Ovary (tissue), 9 donors: Measurements from ENCODE around the gene GFER. TPM values are rescaled to one million over a fixed set of nuclear protein-coding genes. Genes with fewer than 3 reads are reported as not detected.

Experiments used
- DNase-seq, 5 donors: peaks; one replicate each; pipeline ENCODE4 v3.0.0-alpha.2; 2019 to 2020
- H3K27ac ChIP-seq, 2 donors: fragments of 200-600 bp; one replicate each; pipeline versions ENCODE4 v1.5.1 to v1.8.0; 2019 to 2022
- H3K27me3 ChIP-seq: fragments of 200-600 bp; one replicate; pipeline ENCODE4 v1.8.0; 2022
- H3K36me3 ChIP-seq: fragments of 200-600 bp; sonication (generic); one replicate; pipeline ENCODE4 v1.5.1; 2019
- H3K4me1 ChIP-seq: one replicate; pipeline ENCODE4 v1.8.1; 2013; ENCODE audit warnings: mild to moderate bottlenecking, moderate library complexity; ENCODE audit not compliant: insufficient read depth
- H3K4me3 ChIP-seq: fragments of 200-600 bp; sonication (generic); one replicate; pipeline ENCODE4 v1.5.1; 2017
- H3K9me3 ChIP-seq, 2 donors: fragments of 200-600 bp in 1 of 2; sonication (generic) in 1 of 2; one replicate each; pipeline versions ENCODE4 v1.5.1 to v1.8.1; 2013 to 2019; ENCODE audit warnings: mild to moderate bottlenecking in 1 of 2, moderate library complexity in 1 of 2
- CTCF ChIP-seq, 3 donors: fragments of 450-650 bp in 2 of 3; fragments of 200-600 bp in 1 of 3; IDR thresholded peaks; one replicate each; pipeline versions ENCODE4 v1.5.1 to v1.8.0; 2016 to 2022; ENCODE audit warnings: antibody characterized with exemption in 3 of 3, mild to moderate bottlenecking in 1 of 3
- EP300 ChIP-seq: sonication (generic); formaldehyde crosslinking; IDR thresholded peaks from one replicate; pipeline ENCODE4 v1.6.1; 2017; ENCODE audit warnings: antibody characterized with exemption
- POLR2A ChIP-seq: fragments of 450-650 bp; IDR thresholded peaks from one replicate; pipeline ENCODE4 v1.6.1; 2017; ENCODE audit warnings: antibody characterized with exemption, mild to moderate bottlenecking, moderate library complexity
- WGBS, 3 donors: extraction: QIAGEN DNeasy Blood & Tissue Kit in 1 of 3; methylation state at CpG; one replicate each; pipeline versions ENCODE4 v1.1.5 to v1.1.7; 2013 to 2017; 5-methylcytosine and 5-hydroxymethylcytosine counted together
- intact Hi-C, 4 donors: fragments of 100-400 bp; cut with DNase I; formaldehyde crosslinking; loops; one replicate each; pipeline versions ENCODE4 v1.11.0 to v1.15.1; 2022 to 2023
- polyA plus RNA-seq, 2 donors: library from polyadenylated mRNA; stranded (reverse); fragments of 200-250 nt in 1 of 2; fragments of 350-450 nt in 1 of 2; fragmentation: Illumina TruSeq in 1 of 2; extraction: RNeasy Lipid Tissue Mini Kit (QIAGEN cat#74804) in 1 of 2; gene quantifications; one replicate each; pipeline ENCODE4 v1.2.3, GENCODE V29; 2013 to 2014
- total RNA-seq, 7 donors: library from RNA; depleted of rRNA in 2 of 7; stranded (reverse); fragments of >200 nt in 2 of 7; fragmentation: NEBNext Ultra II Directional in 3 of 7; extraction: Animal tissue kit (Norgen Biotek cat#: 25700) in 3 of 7; gene quantifications; one replicate each; pipeline versions ENCODE4 v1.1.0 to v1.2.4, GENCODE V29; 2016 to 2023
- donor health status: DM: no; HTN: no; CAD: no; lungs with moderate emphysema.
- donor health status: DM: no; HTN: no; CAD: no.
- donor health status: Bipolar disorder and iron deficiency.
- donor health status: DM: yes; HTN: yes; CAD: no.
- donor health status: DM: no; HTN: no; CAD: no.
- donor health status: DM: yes; HTN: yes; CAD: no.

Gene GFER
- total and polyA plus RNA-seq, 9 donors, result 6.1 to 18.5 (median 14.0) TPM

GRCh38 chr16:2005646-2006045, 21.7 kb downstream of the GFER start:
- Histone ChIP-seq H3K4me3 (no peak overlapping the region), H3K27me3 (no peaks in the 10 kb centered on the region), H3K27ac (no peak overlapping the region), H3K36me3 (no peaks in the 10 kb centered on the region), H3K9me3 (no peaks in the 10 kb centered on the region), H3K4me1 (peaks cover 26% of the 10 kb centered on the region)
- peak in 2 of 5 donors; percentile 31 to 47 for DNase-seq
- whole genome bisulfite sequencing, 3 donors, result 73 to 82% (median 76%) methylated on average over 20 to 21 of the region's 21 CpGs
- TF ChIP-seq CTCF (IDR thresholded peaks at IDR 0.05) (no peak), POLR2A (no peak), EP300 (no peak)
- intact Hi-C loops, result no loop called here

- intact Hi-C loops, result no loop called here
Observed at GRCh38 chr16:2006317-2006716, 22.3 kb downstream of the GFER start.

GRCh38 chr16:2007081-2007836, 23.3 kb downstream of the GFER start:
- no peak for TF ChIP-seq EP300
- TF ChIP-seq CTCF (IDR thresholded peaks at IDR 0.05), result no peak
- no peak for TF ChIP-seq POLR2A
- intact Hi-C loops, result no loop called here
- Histone ChIP-seq H3K4me3 (no peak overlapping the region), H3K27me3 (no peaks in the 10 kb centered on the region), H3K27ac (no peak overlapping the region), H3K9me3 (no peaks in the 10 kb centered on the region), H3K4me1 (peaks cover 26% of the 10 kb centered on the region), H3K36me3 (no peaks in the 10 kb centered on the region)
- 52 to 68% (median 54%) methylated on average over 16 of the region's 16 CpGs for WGBS, 3 donors
- DNase-seq, result peak in 1 of 5 donors; percentile 34

More at GRCh38 chr16:2006317-2006716, 22.3 kb downstream of the GFER start:
- no peaks in the 10 kb centered on the region for H3K36me3 ChIP-seq
- no peak overlapping the region for H3K27ac ChIP-seq
- peak in 1 of 5 donors; percentile 26 for DNase-seq
- H3K27me3 ChIP-seq, result no peaks in the 10 kb centered on the region
- H3K9me3 ChIP-seq, result no peaks in the 10 kb centered on the region
- 81 to 93% (median 92%) methylated on average over 8 of the region's 8 CpGs for WGBS, 3 donors
- no peak overlapping the region for H3K4me3 ChIP-seq
- no peak for TF ChIP-seq POLR2A
- no peak for TF ChIP-seq EP300
- H3K4me1 ChIP-seq, result peaks cover 26% of the 10 kb centered on the region

DNA sequence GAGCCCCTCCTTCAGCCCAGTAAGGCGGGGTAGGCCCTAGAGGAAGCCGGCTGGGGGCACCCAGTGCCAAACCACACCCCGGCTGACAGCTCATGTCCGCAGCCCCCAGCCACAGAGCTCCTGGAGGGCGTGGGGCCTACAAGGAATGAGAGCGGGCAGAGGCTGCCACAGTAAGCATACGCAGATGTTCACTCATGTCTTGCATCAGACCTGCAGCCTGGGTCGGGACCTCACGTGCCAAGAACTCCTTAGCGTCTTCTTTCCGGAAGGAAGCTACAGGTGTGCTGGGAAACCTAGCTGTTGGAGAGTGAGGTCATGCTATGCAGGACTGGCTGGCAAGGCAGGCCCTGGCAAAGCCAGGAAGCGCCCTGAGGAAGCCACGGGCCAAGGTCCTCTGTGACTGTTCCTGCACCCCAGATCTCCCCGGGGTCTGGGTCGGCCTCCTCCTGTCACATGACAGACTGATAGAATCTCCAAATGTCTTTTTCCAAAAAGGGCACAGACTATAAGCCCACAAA, 24.1 kb downstream of the GFER start:
- H3K27ac ChIP-seq, result no peak overlapping the region
- H3K36me3 ChIP-seq, result no peaks in the 10 kb centered on the region
- WGBS, 3 donors, result 47 to 53% (median 49%) methylated on average over 15 of the region's 15 CpGs
- intact Hi-C loops, result no loop called here
- peak in 2 of 5 donors; percentile 41 to 49 for DNase-seq
- H3K9me3 ChIP-seq, result no peaks in the 10 kb centered on the region
- no peaks in the 10 kb centered on the region for H3K27me3 ChIP-seq
- no peak overlapping the region for H3K4me3 ChIP-seq
- peaks cover 26% of the 10 kb centered on the region for H3K4me1 ChIP-seq
- TF ChIP-seq EP300 (no peak), POLR2A (no peak), CTCF (IDR thresholded peaks at IDR 0.05) (no peak)

DNA sequence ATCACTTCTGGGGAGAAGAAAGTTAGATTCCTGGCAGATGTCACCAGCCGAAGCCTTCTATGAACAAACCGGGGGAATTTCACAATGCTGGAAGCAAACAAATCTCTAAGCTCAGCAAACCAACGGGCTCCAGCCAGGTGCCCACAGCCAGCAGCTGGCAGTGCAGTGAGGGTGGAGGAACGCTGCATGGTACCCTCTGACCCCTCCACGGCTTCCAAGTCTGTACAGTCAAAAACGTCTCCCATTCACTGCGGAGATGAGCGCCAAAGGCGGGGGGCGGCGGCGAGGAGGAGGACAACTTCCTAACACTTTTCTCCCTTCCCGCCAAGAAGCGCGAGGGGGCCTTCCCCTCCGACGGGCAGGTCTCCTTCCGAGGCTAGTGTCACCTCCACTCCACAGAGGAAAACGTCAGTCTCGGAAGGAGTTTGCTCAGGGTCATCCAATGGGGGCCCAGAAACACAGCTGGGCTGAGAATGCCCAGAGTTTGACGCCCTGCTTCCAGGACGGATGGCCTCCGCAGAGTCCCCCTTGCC, 24.7 kb downstream of the GFER start:
- Histone ChIP-seq H3K27me3 (no peaks in the 10 kb centered on the region), H3K36me3 (no peaks in the 10 kb centered on the region), H3K4me1 (peaks cover 26% of the 10 kb centered on the region), H3K4me3 (peak overlapping the region; percentile 68), H3K27ac (peak overlapping the region in 1 of 2 donors; percentile 64), H3K9me3 (no peaks in the 10 kb centered on the region)
- intact Hi-C loops, result no loop called here
- no peak for TF ChIP-seq EP300
- no peak for TF ChIP-seq CTCF (IDR thresholded peaks at IDR 0.05)
- TF ChIP-seq POLR2A, result no peak
- DNase-seq, result peak in 2 of 5 donors; percentile 46 to 50
- WGBS, 3 donors, result 4 to 6% (median 5%) methylated on average over 23 of the region's 23 CpGs
